Measurements from ENCODE around the gene NME7.
"Not testable (repeated sequence)": the region's sequence is repeated elsewhere in the genome, so short reads cannot be mapped to it uniquely, and the experiment has no call there.

NME7 gene

GRCh38 chr1:169217636-169218035, 150.0 kb downstream of the NME7 start:
- DNase-seq (ENCODE audit: low spot score) = no peak

GRCh38 chr1:169214598-169214997, 153.0 kb downstream of the NME7 start:
- DNase-seq (ENCODE audit: low spot score) = no peak

- no peak for DNase-seq (ENCODE audit: low spot score)
Measured at GRCh38 chr1:169212088-169212487, 155.5 kb downstream of the NME7 start.

GRCh38 chr1:169207797-169208520, 159.6 kb downstream of the NME7 start:
- no peak for DNase-seq (ENCODE audit: low spot score)

GRCh38 chr1:169204157-169204556, 163.4 kb downstream of the NME7 start:
- DNase-seq (ENCODE audit: low spot score) = no peak

GRCh38 chr1:169202791-169203665, 164.6 kb downstream of the NME7 start:
- no peak for DNase-seq (ENCODE audit: low spot score)

GRCh38 chr1:169201084-169201619, 166.4 kb downstream of the NME7 start:
- DNase-seq (ENCODE audit: low spot score) = no peak

- no peak for DNase-seq (ENCODE audit: low spot score)
Measured at GRCh38 chr1:169200319-169200718, 167.3 kb downstream of the NME7 start.

- DNase-seq (ENCODE audit: low spot score) = no peak
Measured at GRCh38 chr1:169196581-169196980, 171.0 kb downstream of the NME7 start.

GRCh38 chr1:169196161-169196560, 171.4 kb downstream of the NME7 start:
- DNase-seq (ENCODE audit: low spot score) = no peak

GRCh38 chr1:169193191-169193850, 174.3 kb downstream of the NME7 start:
- DNase-seq (ENCODE audit: low spot score) = no peak

- no peak for DNase-seq (ENCODE audit: low spot score)
Measured at GRCh38 chr1:169186106-169186505, 181.5 kb downstream of the NME7 start.

- no peak for DNase-seq (ENCODE audit: low spot score)
Measured at GRCh38 chr1:169184812-169185211, 182.8 kb downstream of the NME7 start.

- no peak for DNase-seq (ENCODE audit: low spot score)
Measured at GRCh38 chr1:169180174-169180573, 187.4 kb downstream of the NME7 start.

GRCh38 chr1:169179431-169179830, 188.2 kb downstream of the NME7 start:
- not testable (repeated sequence) for DNase-seq (ENCODE audit: low spot score)

- DNase-seq (ENCODE audit: low spot score) = no peak
Measured at GRCh38 chr1:169175461-169175860, 192.1 kb downstream of the NME7 start.

GRCh38 chr1:169163059-169163458, 204.5 kb downstream of the NME7 start:
- no peak for DNase-seq (ENCODE audit: low spot score)

GRCh38 chr1:169161496-169162194, 206.0 kb downstream of the NME7 start:
- no peak for DNase-seq (ENCODE audit: low spot score)

- no peak for DNase-seq (ENCODE audit: low spot score)
Measured at GRCh38 chr1:169160845-169161495, 206.6 kb downstream of the NME7 start.

GRCh38 chr1:169156580-169156979, 211.0 kb downstream of the NME7 start:
- no peak for DNase-seq (ENCODE audit: low spot score)

GRCh38 chr1:169155675-169156074, 211.9 kb downstream of the NME7 start:
- no peak for DNase-seq (ENCODE audit: low spot score)

Data from left forelimb (tissue), 1 donor.